ENCODE data around the gene TNN.

DNA sequence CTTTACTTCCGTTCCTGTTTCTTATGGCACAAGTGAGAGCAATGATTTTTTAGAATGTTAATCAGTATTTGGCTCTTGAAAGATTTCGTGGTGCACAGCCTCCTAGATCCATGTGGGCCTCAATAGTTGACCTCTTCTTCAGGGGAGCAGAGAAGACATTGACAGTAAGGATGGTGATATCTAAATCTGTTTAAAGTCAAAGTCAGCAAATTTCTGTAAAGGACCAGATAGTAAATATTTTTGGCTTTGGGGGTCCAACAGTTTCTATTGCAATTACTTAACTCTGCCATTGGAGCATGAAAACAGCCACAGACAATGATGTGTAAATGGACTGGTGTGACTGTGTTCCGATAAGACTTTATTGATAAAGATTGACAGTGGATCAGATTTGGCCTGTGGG lies 27.4 kb downstream of the TNN start:
- no peak for TF ChIP-seq EZH2 (IDR thresholded peaks at IDR 0.05; ENCODE audit: borderline replicate concordance, insufficient read depth, low read length, poor library complexity, severe bottlenecking)
- TF ChIP-seq, protein P1, sequence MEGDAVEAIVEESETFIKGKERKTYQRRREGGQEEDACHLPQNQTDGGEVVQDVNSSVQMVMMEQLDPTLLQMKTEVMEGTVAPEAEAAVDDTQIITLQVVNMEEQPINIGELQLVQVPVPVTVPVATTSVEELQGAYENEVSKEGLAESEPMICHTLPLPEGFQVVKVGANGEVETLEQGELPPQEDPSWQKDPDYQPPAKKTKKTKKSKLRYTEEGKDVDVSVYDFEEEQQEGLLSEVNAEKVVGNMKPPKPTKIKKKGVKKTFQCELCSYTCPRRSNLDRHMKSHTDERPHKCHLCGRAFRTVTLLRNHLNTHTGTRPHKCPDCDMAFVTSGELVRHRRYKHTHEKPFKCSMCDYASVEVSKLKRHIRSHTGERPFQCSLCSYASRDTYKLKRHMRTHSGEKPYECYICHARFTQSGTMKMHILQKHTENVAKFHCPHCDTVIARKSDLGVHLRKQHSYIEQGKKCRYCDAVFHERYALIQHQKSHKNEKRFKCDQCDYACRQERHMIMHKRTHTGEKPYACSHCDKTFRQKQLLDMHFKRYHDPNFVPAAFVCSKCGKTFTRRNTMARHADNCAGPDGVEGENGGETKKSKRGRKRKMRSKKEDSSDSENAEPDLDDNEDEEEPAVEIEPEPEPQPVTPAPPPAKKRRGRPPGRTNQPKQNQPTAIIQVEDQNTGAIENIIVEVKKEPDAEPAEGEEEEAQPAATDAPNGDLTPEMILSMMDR (IDR thresholded peaks at IDR 0.05; ENCODE audit: poor library complexity, severe bottlenecking), result no peak
- no peak for TF ChIP-seq POLR2AphosphoS5 (IDR thresholded peaks at IDR 0.05)
- no peak for TF ChIP-seq SMC3 (conservative IDR thresholded peaks at IDR 0.05; ENCODE audit: poor library complexity)
- TF ChIP-seq, protein P2, sequence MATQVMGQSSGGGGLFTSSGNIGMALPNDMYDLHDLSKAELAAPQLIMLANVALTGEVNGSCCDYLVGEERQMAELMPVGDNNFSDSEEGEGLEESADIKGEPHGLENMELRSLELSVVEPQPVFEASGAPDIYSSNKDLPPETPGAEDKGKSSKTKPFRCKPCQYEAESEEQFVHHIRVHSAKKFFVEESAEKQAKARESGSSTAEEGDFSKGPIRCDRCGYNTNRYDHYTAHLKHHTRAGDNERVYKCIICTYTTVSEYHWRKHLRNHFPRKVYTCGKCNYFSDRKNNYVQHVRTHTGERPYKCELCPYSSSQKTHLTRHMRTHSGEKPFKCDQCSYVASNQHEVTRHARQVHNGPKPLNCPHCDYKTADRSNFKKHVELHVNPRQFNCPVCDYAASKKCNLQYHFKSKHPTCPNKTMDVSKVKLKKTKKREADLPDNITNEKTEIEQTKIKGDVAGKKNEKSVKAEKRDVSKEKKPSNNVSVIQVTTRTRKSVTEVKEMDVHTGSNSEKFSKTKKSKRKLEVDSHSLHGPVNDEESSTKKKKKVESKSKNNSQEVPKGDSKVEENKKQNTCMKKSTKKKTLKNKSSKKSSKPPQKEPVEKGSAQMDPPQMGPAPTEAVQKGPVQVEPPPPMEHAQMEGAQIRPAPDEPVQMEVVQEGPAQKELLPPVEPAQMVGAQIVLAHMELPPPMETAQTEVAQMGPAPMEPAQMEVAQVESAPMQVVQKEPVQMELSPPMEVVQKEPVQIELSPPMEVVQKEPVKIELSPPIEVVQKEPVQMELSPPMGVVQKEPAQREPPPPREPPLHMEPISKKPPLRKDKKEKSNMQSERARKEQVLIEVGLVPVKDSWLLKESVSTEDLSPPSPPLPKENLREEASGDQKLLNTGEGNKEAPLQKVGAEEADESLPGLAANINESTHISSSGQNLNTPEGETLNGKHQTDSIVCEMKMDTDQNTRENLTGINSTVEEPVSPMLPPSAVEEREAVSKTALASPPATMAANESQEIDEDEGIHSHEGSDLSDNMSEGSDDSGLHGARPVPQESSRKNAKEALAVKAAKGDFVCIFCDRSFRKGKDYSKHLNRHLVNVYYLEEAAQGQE (IDR thresholded peaks at IDR 0.05; ENCODE audit: borderline replicate concordance), result no peak
- TF ChIP-seq MXI1 (conservative IDR thresholded peaks at IDR 0.05; ENCODE audit: poor library complexity, severe bottlenecking), result no peak
- no peak for TF ChIP-seq TAF1 (IDR thresholded peaks at IDR 0.05; ENCODE audit: low read depth)
